KOPT-K1 (cell line): Measurements from ENCODE around the gene CMIP.

ENCODE experiments used
- H3K27ac ChIP-seq: fragments of 200-600 bp; sonication (generic); 2 replicates; pipeline ENCODE4 v1.5.1; 2016; ENCODE audit warnings: antibody characterized with exemption, mild to moderate bottlenecking, low read depth, low read length; ENCODE audit not compliant: poor library complexity, severe bottlenecking
- H3K36me3 ChIP-seq: fragments of 200-600 bp; sonication (generic); 2 replicates; pipeline ENCODE4 v1.5.1; 2017; ENCODE audit warnings: antibody characterized with exemption, mild to moderate bottlenecking, low read length, moderate library complexity; ENCODE audit not compliant: insufficient read depth
- H3K9me3 ChIP-seq: fragments of 200-600 bp; sonication (generic); 2 replicates; pipeline ENCODE4 v1.5.1; 2017; ENCODE audit warnings: antibody characterized with exemption, low read length, mild to moderate bottlenecking; ENCODE audit not compliant: insufficient read depth, poor library complexity, severe bottlenecking

CMIP gene

GRCh38 chr16:81624760-81625543 lies 180.3 kb downstream of the CMIP start:
- Histone ChIP-seq H3K9me3 (no peaks in the 10 kb centered on the region), H3K36me3 (peaks cover 31% of the 10 kb centered on the region; the same call in 1 of the 2 replicates), H3K27ac (no peak overlapping the region)

GRCh38 chr16:81625544-81626153 lies 181.0 kb downstream of the CMIP start:
- Histone ChIP-seq H3K9me3 (no peaks in the 10 kb centered on the region), H3K36me3 (peaks cover 25% of the 10 kb centered on the region; the same call in 1 of the 2 replicates), H3K27ac (no peak overlapping the region)

GRCh38 chr16:81626181-81626674 lies 181.6 kb downstream of the CMIP start:
- Histone ChIP-seq H3K36me3 (peaks cover 20% of the 10 kb centered on the region; the same call in 1 of the 2 replicates), H3K27ac (no peak overlapping the region), H3K9me3 (no peaks in the 10 kb centered on the region)

DNA sequence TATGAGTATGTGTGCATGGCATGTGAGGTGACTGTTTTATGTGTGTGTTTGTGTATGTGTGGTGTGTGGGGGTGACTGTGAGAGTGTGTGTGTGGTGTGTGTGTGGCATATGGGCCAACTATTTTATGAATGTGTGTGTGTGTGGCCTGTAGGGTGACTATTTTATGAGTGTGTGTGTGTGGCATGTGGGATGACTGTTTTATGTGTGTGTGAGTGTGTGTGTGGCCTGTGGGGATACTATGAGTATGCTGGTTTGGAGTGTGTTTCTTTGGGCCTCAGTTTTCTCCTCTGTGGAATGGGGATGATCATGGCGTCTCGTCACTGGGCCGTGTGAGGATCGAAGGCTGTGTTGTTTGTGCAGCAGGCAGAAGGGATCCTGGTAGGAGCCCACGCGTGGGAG lies 182.4 kb downstream of the CMIP start:
- Histone ChIP-seq H3K27ac (no peak overlapping the region), H3K9me3 (no peaks in the 10 kb centered on the region), H3K36me3 (peaks cover 13% of the 10 kb centered on the region; the same call in 1 of the 2 replicates)

GRCh38 chr16:81627729-81628244 lies 183.2 kb downstream of the CMIP start:
- no peaks in the 10 kb centered on the region for H3K9me3 ChIP-seq
- H3K27ac ChIP-seq, result no peak overlapping the region
- peaks cover 5% of the 10 kb centered on the region; the same call in 1 of the 2 replicates for H3K36me3 ChIP-seq

- Histone ChIP-seq H3K27ac (no peak overlapping the region), H3K9me3 (no peaks in the 10 kb centered on the region), H3K36me3 (peaks cover 4% of the 10 kb centered on the region; the same call in 1 of the 2 replicates)
Observed at GRCh38 chr16:81629034-81629802, 184.6 kb downstream of the CMIP start.

- no peaks in the 10 kb centered on the region for H3K9me3 ChIP-seq
- no peak overlapping the region for H3K27ac ChIP-seq
- H3K36me3 ChIP-seq, result peaks cover 4% of the 10 kb centered on the region; the same call in 1 of the 2 replicates
Observed at GRCh38 chr16:81629896-81630634, 185.5 kb downstream of the CMIP start.

- H3K9me3 ChIP-seq, result no peaks in the 10 kb centered on the region
- no peak overlapping the region for H3K27ac ChIP-seq
- peaks cover 4% of the 10 kb centered on the region; the same call in 1 of the 2 replicates for H3K36me3 ChIP-seq
Observed at GRCh38 chr16:81630635-81631031, 186.0 kb downstream of the CMIP start.

DNA sequence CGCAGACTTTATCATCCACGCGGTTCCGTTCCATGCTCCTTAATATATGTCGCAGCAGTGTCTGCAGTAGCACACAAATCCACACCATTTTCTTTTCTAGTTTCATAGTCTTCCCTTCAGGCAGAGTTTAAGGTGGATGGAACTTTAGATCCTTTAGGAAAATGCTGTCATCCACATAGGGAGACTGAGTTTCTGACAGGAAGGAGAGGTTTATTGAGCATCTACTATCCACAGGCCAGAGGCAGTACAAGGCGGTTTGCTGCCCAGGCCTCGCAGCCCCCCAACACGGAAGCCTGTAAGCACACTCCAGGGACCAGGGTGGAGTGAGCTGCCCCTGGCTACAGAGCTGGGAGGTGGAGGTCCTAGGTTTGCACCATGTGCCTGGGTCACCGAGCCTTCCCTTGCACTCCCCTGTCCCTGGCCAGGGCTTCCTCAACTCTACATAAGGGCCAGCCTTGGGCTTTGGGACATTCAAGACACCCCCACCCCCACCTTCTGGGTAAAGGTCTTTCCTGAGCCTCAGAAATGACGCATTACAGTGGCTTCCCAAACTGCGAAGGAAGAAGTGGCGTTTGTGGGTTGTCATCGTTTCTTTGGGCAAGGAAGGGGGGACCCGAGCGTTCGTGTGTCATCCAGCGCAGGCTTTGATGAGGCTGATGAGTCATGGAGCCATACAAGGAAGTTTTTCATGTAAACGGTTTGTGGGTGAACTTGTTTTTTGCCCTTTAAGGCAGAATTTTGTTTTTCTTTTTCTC lies 188.0 kb downstream of the CMIP start:
- Histone ChIP-seq H3K27ac (peak overlapping the region; percentile 60), H3K9me3 (no peaks in the 10 kb centered on the region), H3K36me3 (peaks cover 4% of the 10 kb centered on the region; the same call in 1 of the 2 replicates)

- Histone ChIP-seq H3K27ac (peak overlapping the region; percentile 60), H3K9me3 (no peaks in the 10 kb centered on the region)
Observed at GRCh38 chr16:81633147-81633619, 188.6 kb downstream of the CMIP start.

DNA sequence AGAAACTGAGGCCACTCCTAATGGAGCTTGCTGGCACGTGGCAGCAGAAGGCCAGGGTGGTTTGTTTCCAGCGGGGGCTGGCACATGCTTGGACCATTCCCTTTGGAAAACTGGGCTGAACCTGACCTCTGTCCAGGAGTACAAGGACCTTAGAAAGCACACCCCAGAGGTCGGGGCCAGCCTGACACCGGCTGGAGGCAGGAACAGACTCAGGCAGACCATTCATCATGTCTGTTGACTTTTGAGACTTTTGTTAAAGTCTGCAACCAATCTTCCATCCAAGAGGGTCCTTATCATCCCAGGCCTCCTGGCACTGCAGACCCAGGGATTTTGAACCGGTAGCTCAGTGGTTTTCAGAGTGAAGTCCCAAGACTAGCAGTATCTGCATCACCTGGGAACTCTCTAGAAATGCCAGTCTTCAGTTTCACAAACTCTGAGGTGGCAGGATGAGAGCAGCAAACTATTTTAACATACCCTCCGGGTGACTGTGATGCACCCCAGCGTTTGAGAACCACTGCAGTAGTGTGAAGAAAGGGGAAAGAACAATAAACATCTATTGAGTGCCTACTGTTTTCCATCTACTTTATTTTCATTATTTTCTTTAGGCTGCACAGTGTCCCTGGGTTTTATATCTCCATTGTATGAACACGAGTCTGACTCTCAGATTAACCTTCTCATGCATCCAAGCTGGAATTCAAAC lies 189.2 kb downstream of the CMIP start:
- Histone ChIP-seq H3K36me3 (peaks cover 4% of the 10 kb centered on the region; the same call in 1 of the 2 replicates), H3K9me3 (no peaks in the 10 kb centered on the region), H3K27ac (peak overlapping the region; percentile 60)

More at GRCh38 chr16:81633147-81633619, 188.6 kb downstream of the CMIP start:
- peaks cover 4% of the 10 kb centered on the region; the same call in 1 of the 2 replicates for H3K36me3 ChIP-seq

GRCh38 chr16:81634380-81635062 lies 189.9 kb downstream of the CMIP start:
- Histone ChIP-seq H3K27ac (no peak overlapping the region), H3K36me3 (peaks cover under 1% of the 10 kb centered on the region; the same call in 1 of the 2 replicates), H3K9me3 (no peaks in the 10 kb centered on the region)
